Cardiac muscle cell (in vitro differentiated cells and primary cell): ENCODE data around the gene TLK1. TPM values are rescaled to one million over a fixed set of nuclear protein-coding genes. Genes with fewer than 3 reads are reported as not detected.
A peak's percentile ranks its signal among the peaks of the same experiment; 100 is the strongest.

Experiments used
- DNase-seq, 2 donors: peaks; one replicate each; pipeline versions ENCODE4 v3.0.0 to v3.0.0-alpha.2; 2010 to 2017; ENCODE audit warnings: low read depth in 1 of 2, low spot score in 1 of 2
- H3K27ac ChIP-seq: fragments of 200-600 bp; sonication (generic); 2 replicates; pipeline ENCODE4 v1.5.1; 2016
- H3K27me3 ChIP-seq: fragments of 200-600 bp; sonication (generic); 2 replicates; pipeline ENCODE4 v1.6.0; 2016; ENCODE audit warnings: control low read depth
- H3K36me3 ChIP-seq: fragments of 200-600 bp; sonication (generic); 2 replicates; pipeline ENCODE4 v1.5.1; 2016; ENCODE audit warnings: control low read depth
- H3K4me1 ChIP-seq: fragments of 200-600 bp; sonication (generic); 2 replicates; pipeline ENCODE4 v1.8.1; 2017; ENCODE audit warnings: low read depth, mild to moderate bottlenecking, mixed run types
- H3K4me3 ChIP-seq: fragments of 200-600 bp; sonication (generic); 2 replicates; pipeline ENCODE4 v1.5.1; 2016; ENCODE audit warnings: mild to moderate bottlenecking
- H3K9me3 ChIP-seq: fragments of 200-600 bp; sonication (generic); 2 replicates; pipeline ENCODE4 v1.5.1; 2017; ENCODE audit warnings: low read depth, mild to moderate bottlenecking, control low read depth
- CTCF ChIP-seq: IDR thresholded peaks from 2 replicates; pipeline ENCODE4 v1.5.1; 2012; ENCODE audit warnings: low read depth, mild to moderate bottlenecking, low read length
- polyA plus RNA-seq: library from polyadenylated mRNA; unstranded; fragments of >200 nt; fragmentation: Nextera tagmentation; extraction: Ambion mirVana; gene quantifications from 2 replicates; pipeline ENCODE4 v1.2.1, GENCODE V29; 2016
- total RNA-seq: library from RNA; depleted of rRNA; stranded (reverse); fragments of >200 nt; gene quantifications from 2 replicates; pipeline ENCODE4 v1.2.3, GENCODE V29; 2016

Gene TLK1
- total and polyA plus RNA-seq, 2 experiments from 2014 or later: 10.1 to 29.2 TPM

GRCh38 chr2:171008550-171009205 is 152.0 kb downstream of the TLK1 start:
- no peaks in the 10 kb centered on the region for H3K27me3 ChIP-seq
- H3K36me3 ChIP-seq: peaks cover 30% of the 10 kb centered on the region
- H3K4me1 ChIP-seq: peaks cover 10% of the 10 kb centered on the region
- no peak for DNase-seq
- H3K9me3 ChIP-seq: no peaks in the 10 kb centered on the region
- peak overlapping the region; percentile 84 for H3K27ac ChIP-seq
- no peak for TF ChIP-seq CTCF
- H3K4me3 ChIP-seq: no peak overlapping the region

- Histone ChIP-seq H3K36me3 (peaks cover 34% of the 10 kb centered on the region), H3K4me1 (peaks cover 10% of the 10 kb centered on the region), H3K27ac (no peak overlapping the region), H3K27me3 (no peaks in the 10 kb centered on the region), H3K4me3 (no peak overlapping the region), H3K9me3 (no peaks in the 10 kb centered on the region)
- DNase-seq: no peak
- TF ChIP-seq CTCF: no peak
Observed at GRCh38 chr2:171004833-171005232, 155.9 kb downstream of the TLK1 start.

GRCh38 chr2:171004363-171004762 is 156.3 kb downstream of the TLK1 start:
- no peak for DNase-seq
- no peak for TF ChIP-seq CTCF
- Histone ChIP-seq H3K36me3 (peaks cover 34% of the 10 kb centered on the region), H3K27me3 (no peaks in the 10 kb centered on the region), H3K27ac (no peak overlapping the region), H3K9me3 (no peaks in the 10 kb centered on the region), H3K4me1 (peaks cover 10% of the 10 kb centered on the region), H3K4me3 (no peak overlapping the region)

- no peak for DNase-seq
- Histone ChIP-seq H3K4me1 (peaks cover 9% of the 10 kb centered on the region), H3K9me3 (no peaks in the 10 kb centered on the region), H3K36me3 (peaks cover 24% of the 10 kb centered on the region), H3K4me3 (no peak overlapping the region), H3K27me3 (no peaks in the 10 kb centered on the region), H3K27ac (no peak overlapping the region)
- no peak for TF ChIP-seq CTCF
Observed at GRCh38 chr2:170999654-171000053, 161.0 kb downstream of the TLK1 start.

- no peak overlapping the region for H3K4me3 ChIP-seq
- H3K27ac ChIP-seq: peak overlapping the region; percentile 12
- peaks cover 9% of the 10 kb centered on the region for H3K4me1 ChIP-seq
- H3K9me3 ChIP-seq: no peaks in the 10 kb centered on the region
- no peaks in the 10 kb centered on the region for H3K27me3 ChIP-seq
- no peak for DNase-seq
- H3K36me3 ChIP-seq: peaks cover 15% of the 10 kb centered on the region
- TF ChIP-seq CTCF: no peak
Observed at GRCh38 chr2:170997893-170998597, 162.6 kb downstream of the TLK1 start.
